Smooth muscle cell (in vitro differentiated cells): Measurements from ENCODE around the gene SATB1. TPM values are rescaled to one million over a fixed set of nuclear protein-coding genes. Genes with fewer than 3 reads are reported as not detected.

ENCODE experiments used
- DNase-seq: peaks from one replicate; lab custom pipeline; 2025; ENCODE audit not compliant: unreplicated experiment; lab: John Stamatoyannopoulos, UW
- H2AFZ ChIP-seq: fragments of 200-600 bp; sonication (generic); 2 replicates; pipeline ENCODE4 v1.6.0; 2016; ENCODE audit warnings: antibody characterized with exemption, low read depth, mild to moderate bottlenecking
- H3F3A ChIP-seq: fragments of 200-600 bp; sonication (generic); 2 replicates; pipeline ENCODE4 v1.6.0; 2017; ENCODE audit warnings: antibody characterized with exemption, low read depth
- H3K27ac ChIP-seq: fragments of 200-600 bp; sonication (generic); 2 replicates; pipeline ENCODE4 v1.5.1; 2016; ENCODE audit warnings: low read depth, mild to moderate bottlenecking
- H3K27me3 ChIP-seq: fragments of 200-600 bp; sonication (generic); 2 replicates; pipeline ENCODE4 v1.6.1; 2016; ENCODE audit warnings: low read depth, mild to moderate bottlenecking
- H3K36me3 ChIP-seq: fragments of 200-600 bp; sonication (generic); 2 replicates; pipeline ENCODE4 v1.5.1; 2016; ENCODE audit warnings: low read depth
- H3K4me1 ChIP-seq: fragments of 200-600 bp; sonication (generic); 2 replicates; pipeline ENCODE4 v1.5.1; 2016; ENCODE audit warnings: low read depth
- H3K4me2 ChIP-seq: fragments of 200-600 bp; sonication (generic); 2 replicates; pipeline ENCODE4 v1.6.0; 2016; ENCODE audit warnings: mild to moderate bottlenecking
- H3K4me3 ChIP-seq: fragments of 200-600 bp; sonication (generic); 2 replicates; pipeline ENCODE4 v1.5.1; 2016; ENCODE audit warnings: mild to moderate bottlenecking
- H3K79me2 ChIP-seq: fragments of 200-600 bp; sonication (generic); 2 replicates; pipeline ENCODE4 v1.6.0; 2016; ENCODE audit warnings: low read depth, mild to moderate bottlenecking
- H3K9ac ChIP-seq: fragments of 200-600 bp; sonication (generic); 2 replicates; pipeline ENCODE4 v1.6.0; 2016; ENCODE audit warnings: low read depth
- H3K9me3 ChIP-seq: fragments of 200-600 bp; sonication (generic); replicated peaks from 2 replicates; pipeline ENCODE4 v1.5.1; 2016; ENCODE audit warnings: low read depth
- H4K20me1 ChIP-seq: fragments of 200-600 bp; sonication (generic); 2 replicates; pipeline ENCODE4 v1.6.0; 2016; ENCODE audit warnings: low read depth
- CTCF ChIP-seq: fragments of 200-600 bp; sonication (generic); IDR thresholded peaks from 2 replicates; pipeline ENCODE4 v1.5.1; 2017; ENCODE audit warnings: borderline replicate concordance, mild to moderate bottlenecking, antibody characterized with exemption; ENCODE audit not compliant: insufficient read depth, poor library complexity, severe bottlenecking
- WGBS: methylation state at CpG from one replicate; pipeline ENCODE4 v1.1.7; 2016; ENCODE audit warnings: low lambda C conversion rate; 5-methylcytosine and 5-hydroxymethylcytosine counted together
- polyA plus RNA-seq: library from polyadenylated mRNA; unstranded; fragments of >200 nt; fragmentation: Nextera tagmentation; extraction: Ambion mirVana; gene quantifications from 2 replicates; pipeline ENCODE4 v1.2.1, GENCODE V29; 2016
- total RNA-seq: library from RNA; depleted of rRNA; stranded (reverse); fragments of >200 nt; gene quantifications from 2 replicates; pipeline ENCODE4 v1.2.3, GENCODE V29; 2014

Gene SATB1
- total and polyA plus RNA-seq, 2 experiments from 2014 or later, result 4.1 to 9.3 TPM

- no peak for DNase-seq
Measured at GRCh38 chr3:18402239-18402799, 22.8 kb downstream of the SATB1 start.

GRCh38 chr3:18401300-18401961 lies 23.7 kb downstream of the SATB1 start:
- H3K36me3 ChIP-seq, result no peaks in the 10 kb centered on the region
- no peak for DNase-seq
- WGBS, result 94% methylated on average over 10 of the region's 10 CpGs
- no peak overlapping the region for H3K4me2 ChIP-seq
- no peak overlapping the region for H2AFZ ChIP-seq
- no peaks in the 10 kb centered on the region for H3K27me3 ChIP-seq
- H3K9ac ChIP-seq, result no peak overlapping the region
- H3K4me3 ChIP-seq, result no peak overlapping the region
- H3K9me3 ChIP-seq, result no peaks in the 10 kb centered on the region
- no peak for TF ChIP-seq CTCF
- H3K79me2 ChIP-seq, result no peaks in the 10 kb centered on the region
- H3F3A ChIP-seq, result no peaks in the 10 kb centered on the region
- no peak overlapping the region for H3K27ac ChIP-seq
- H4K20me1 ChIP-seq, result no peaks in the 10 kb centered on the region
- no peaks in the 10 kb centered on the region for H3K4me1 ChIP-seq

More at GRCh38 chr3:18402239-18402799, 22.8 kb downstream of the SATB1 start:
- no peak for TF ChIP-seq CTCF
- Histone ChIP-seq H3K9ac (no peak overlapping the region), H2AFZ (no peak overlapping the region), H3K27ac (no peak overlapping the region), H3K4me1 (no peaks in the 10 kb centered on the region), H3K4me2 (no peak overlapping the region), H3K36me3 (no peaks in the 10 kb centered on the region), H4K20me1 (no peaks in the 10 kb centered on the region), H3K9me3 (no peaks in the 10 kb centered on the region), H3F3A (no peaks in the 10 kb centered on the region), H3K4me3 (no peak overlapping the region), H3K79me2 (no peaks in the 10 kb centered on the region), H3K27me3 (no peaks in the 10 kb centered on the region)
- 59% methylated on average over 3 of the region's 3 CpGs for WGBS

DNA sequence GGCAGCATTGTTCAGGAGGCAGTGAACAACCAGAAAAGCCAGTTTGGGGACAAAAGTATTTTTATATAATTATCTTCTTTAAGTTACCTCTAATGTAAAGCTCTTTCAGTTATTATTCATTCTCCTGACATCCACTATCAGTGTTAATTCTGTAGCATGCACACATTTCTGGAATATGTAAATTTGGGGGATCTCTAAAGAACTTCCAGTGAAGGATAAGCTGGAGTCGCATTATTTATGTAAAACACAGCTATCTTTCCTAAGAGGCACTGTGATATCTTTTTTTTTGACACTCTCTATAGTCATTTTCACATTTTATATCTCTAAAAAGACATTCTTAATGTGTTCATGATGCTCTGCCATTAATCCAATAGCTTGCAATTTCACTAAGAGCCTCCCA lies 26.7 kb downstream of the SATB1 start:
- Histone ChIP-seq H3K9me3 (no peaks in the 10 kb centered on the region), H3K27ac (no peak overlapping the region), H3K27me3 (no peaks in the 10 kb centered on the region), H3K4me1 (no peaks in the 10 kb centered on the region), H4K20me1 (no peaks in the 10 kb centered on the region), H3F3A (no peaks in the 10 kb centered on the region), H2AFZ (no peak overlapping the region), H3K4me2 (no peak overlapping the region), H3K4me3 (no peak overlapping the region), H3K79me2 (no peaks in the 10 kb centered on the region), H3K36me3 (no peaks in the 10 kb centered on the region), H3K9ac (no peak overlapping the region)
- no peak for TF ChIP-seq CTCF
- DNase-seq, result no peak
- WGBS, result 96% methylated on average over 1 of the region's 1 CpG

DNA sequence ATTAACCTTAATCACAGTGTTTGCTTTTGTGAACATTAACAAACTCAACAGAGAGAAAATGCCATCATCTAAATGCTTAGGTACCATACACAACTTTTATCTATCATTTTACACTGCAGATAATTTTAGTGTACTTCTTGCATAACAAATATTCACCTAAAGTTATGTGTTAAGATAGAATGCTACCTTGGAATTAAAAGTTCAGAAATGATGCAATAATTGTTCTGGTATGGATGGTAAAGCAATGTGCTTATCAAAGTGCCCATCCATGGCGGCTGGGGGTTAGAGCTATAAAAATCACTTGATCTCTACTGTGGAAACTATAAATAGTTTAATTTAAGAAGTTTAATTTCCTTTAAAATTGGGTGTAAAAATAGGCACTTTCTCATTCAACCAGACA lies 28.7 kb downstream of the SATB1 start:
- WGBS, result 0% methylated on average over 1 of the region's 1 CpG
- H3K27me3 ChIP-seq, result no peaks in the 10 kb centered on the region
- no peaks in the 10 kb centered on the region for H3K9me3 ChIP-seq
- no peak overlapping the region for H3K9ac ChIP-seq
- no peaks in the 10 kb centered on the region for H3K4me1 ChIP-seq
- H3K79me2 ChIP-seq, result no peaks in the 10 kb centered on the region
- H3K4me3 ChIP-seq, result no peak overlapping the region
- DNase-seq, result no peak
- no peak for TF ChIP-seq CTCF
- no peak overlapping the region for H2AFZ ChIP-seq
- H4K20me1 ChIP-seq, result no peaks in the 10 kb centered on the region
- H3K36me3 ChIP-seq, result no peaks in the 10 kb centered on the region
- H3K4me2 ChIP-seq, result no peak overlapping the region
- no peaks in the 10 kb centered on the region for H3F3A ChIP-seq
- no peak overlapping the region for H3K27ac ChIP-seq
